ENCODE data around the gene PSEN2. TPM values are rescaled to one million over a fixed set of nuclear protein-coding genes. Genes with fewer than 3 reads are reported as not detected.

The PSEN2 gene
- total and polyA plus RNA-seq, 2 experiments from 2014 or later: 12.9 to 14.3 TPM

- DNase-seq (ENCODE audit: low spot score): no peak
- TF ChIP-seq CTCF (IDR thresholded peaks at IDR 0.05; ENCODE audit: poor library complexity) (no peak), EZH2phosphoT487 (IDR thresholded peaks at IDR 0.05; ENCODE audit: low read depth, severe bottlenecking, unreplicated experiment) (no peak), EZH2 (IDR thresholded peaks at IDR 0.05; ENCODE audit: borderline replicate concordance) (no peak)
- Histone ChIP-seq H3K79me2 (no peaks in the 10 kb centered on the region), H3K4me2 (no peak overlapping the region), H3K4me3 (no peak overlapping the region), H3K27ac (no peak overlapping the region), H3K9me2 (replicated peaks; ENCODE audit: insufficient read depth) (no peaks in the 10 kb centered on the region), H4K20me1 (ENCODE audit: insufficient read depth, poor library complexity, severe bottlenecking) (no peaks in the 10 kb centered on the region), H3K27me3 (no peaks in the 10 kb centered on the region), H3K4me1 (ENCODE audit: insufficient read depth) (no peaks in the 10 kb centered on the region), H3K36me3 (replicated peaks; ENCODE audit: insufficient read depth, low read depth) (no peaks in the 10 kb centered on the region), H3K9me3 (ENCODE audit: low read depth) (no peaks in the 10 kb centered on the region), H2AFZ (no peak overlapping the region)
- 93% methylated on average over 8 of the region's 8 CpGs for WGBS (ENCODE audit: low lambda C conversion rate, missing lambda C conversion rate)
Observed at GRCh38 chr1:226888021-226888420, 17.6 kb downstream of the PSEN2 start.

GRCh38 chr1:226888816-226889215 is 18.4 kb downstream of the PSEN2 start:
- Histone ChIP-seq H3K27ac (no peak overlapping the region), H3K4me3 (no peak overlapping the region), H3K79me2 (no peaks in the 10 kb centered on the region), H2AFZ (no peak overlapping the region), H3K27me3 (no peaks in the 10 kb centered on the region), H3K4me2 (no peak overlapping the region), H3K9me3 (ENCODE audit: low read depth) (no peaks in the 10 kb centered on the region), H3K36me3 (replicated peaks; ENCODE audit: insufficient read depth, low read depth) (no peaks in the 10 kb centered on the region), H4K20me1 (ENCODE audit: insufficient read depth, poor library complexity, severe bottlenecking) (no peaks in the 10 kb centered on the region), H3K4me1 (ENCODE audit: insufficient read depth) (no peaks in the 10 kb centered on the region), H3K9me2 (replicated peaks; ENCODE audit: insufficient read depth) (no peaks in the 10 kb centered on the region)
- DNase-seq (ENCODE audit: low spot score): no peak
- WGBS (ENCODE audit: low lambda C conversion rate, missing lambda C conversion rate): 97% methylated on average over 8 of the region's 8 CpGs
- TF ChIP-seq CTCF (IDR thresholded peaks at IDR 0.05; ENCODE audit: poor library complexity) (no peak), EZH2phosphoT487 (IDR thresholded peaks at IDR 0.05; ENCODE audit: low read depth, severe bottlenecking, unreplicated experiment) (no peak), EZH2 (IDR thresholded peaks at IDR 0.05; ENCODE audit: borderline replicate concordance) (no peak)

- Histone ChIP-seq H3K4me1 (ENCODE audit: insufficient read depth) (no peaks in the 10 kb centered on the region), H4K20me1 (ENCODE audit: insufficient read depth, poor library complexity, severe bottlenecking) (no peaks in the 10 kb centered on the region), H3K9me3 (ENCODE audit: low read depth) (no peaks in the 10 kb centered on the region), H3K27me3 (no peaks in the 10 kb centered on the region), H3K4me2 (no peak overlapping the region), H3K79me2 (no peaks in the 10 kb centered on the region), H3K36me3 (replicated peaks; ENCODE audit: insufficient read depth, low read depth) (no peaks in the 10 kb centered on the region), H3K4me3 (no peak overlapping the region), H3K9me2 (replicated peaks; ENCODE audit: insufficient read depth) (no peaks in the 10 kb centered on the region), H2AFZ (no peak overlapping the region), H3K27ac (no peak overlapping the region)
- no peak for TF ChIP-seq EZH2 (IDR thresholded peaks at IDR 0.05; ENCODE audit: borderline replicate concordance)
- WGBS (ENCODE audit: low lambda C conversion rate, missing lambda C conversion rate): 95% methylated on average over 12 of the region's 12 CpGs
- DNase-seq (ENCODE audit: low spot score): no peak
Observed at GRCh38 chr1:226889616-226890330, 19.4 kb downstream of the PSEN2 start.

- H3K36me3 ChIP-seq (replicated peaks; ENCODE audit: insufficient read depth, low read depth): no peaks in the 10 kb centered on the region
- DNase-seq (ENCODE audit: low spot score): no peak
- H3K4me3 ChIP-seq: no peak overlapping the region
- TF ChIP-seq EZH2 (IDR thresholded peaks at IDR 0.05; ENCODE audit: borderline replicate concordance) (no peak), CTCF (IDR thresholded peaks at IDR 0.05; ENCODE audit: poor library complexity) (no peak), EZH2phosphoT487 (IDR thresholded peaks at IDR 0.05; ENCODE audit: low read depth, severe bottlenecking, unreplicated experiment) (no peak)
- H3K27ac ChIP-seq: no peak overlapping the region
- H3K4me1 ChIP-seq (ENCODE audit: insufficient read depth): no peaks in the 10 kb centered on the region
- WGBS (ENCODE audit: low lambda C conversion rate, missing lambda C conversion rate): 93% methylated on average over 22 of the region's 22 CpGs
- H4K20me1 ChIP-seq (ENCODE audit: insufficient read depth, poor library complexity, severe bottlenecking): no peaks in the 10 kb centered on the region
- no peaks in the 10 kb centered on the region for H3K27me3 ChIP-seq
- H3K79me2 ChIP-seq: no peaks in the 10 kb centered on the region
- H3K4me2 ChIP-seq: no peak overlapping the region
- H3K9me3 ChIP-seq (ENCODE audit: low read depth): no peaks in the 10 kb centered on the region
- H2AFZ ChIP-seq: no peak overlapping the region
- no peaks in the 10 kb centered on the region for H3K9me2 ChIP-seq (replicated peaks; ENCODE audit: insufficient read depth)
Observed at GRCh38 chr1:226890331-226891108, 20.1 kb downstream of the PSEN2 start.

Data from hepatocyte (in vitro differentiated cells).